ENCODE results near the gene QRICH2.

Gene QRICH2

DNA sequence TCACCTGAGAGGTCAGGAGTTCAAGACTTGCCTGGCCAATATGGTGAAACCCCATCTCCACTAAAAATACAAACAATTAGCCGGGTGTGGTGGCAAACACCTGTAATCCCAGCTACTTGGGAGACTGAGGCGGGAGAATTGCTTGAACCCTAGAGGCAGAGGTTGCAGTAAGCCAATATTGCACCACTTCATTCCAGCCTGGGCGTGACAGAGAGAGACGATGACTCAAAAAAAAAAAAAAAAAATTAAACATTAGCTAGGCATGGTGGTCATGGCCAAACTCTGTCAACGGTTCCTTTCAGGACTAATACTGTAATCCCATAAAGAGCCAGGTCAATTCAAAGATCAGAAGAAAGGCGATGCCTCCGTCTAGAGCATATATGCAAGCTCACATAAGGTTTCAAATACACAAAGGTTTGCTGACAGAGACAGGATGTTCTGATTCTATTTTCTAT, 70.2 kb downstream of the QRICH2 start:
- no peak overlapping the region for H3K4me3 ChIP-seq (ENCODE audit: insufficient read depth, low read length, poor library complexity, severe bottlenecking)
- H3K27me3 ChIP-seq (ENCODE audit: low read length): no peaks in the 10 kb centered on the region
- no peaks in the 10 kb centered on the region for H3K9me3 ChIP-seq (ENCODE audit: insufficient read depth, low read length)
- no peaks in the 10 kb centered on the region for H3K9me2 ChIP-seq (replicated peaks; ENCODE audit: insufficient read depth, low read length)
- TF ChIP-seq, protein P1, sequence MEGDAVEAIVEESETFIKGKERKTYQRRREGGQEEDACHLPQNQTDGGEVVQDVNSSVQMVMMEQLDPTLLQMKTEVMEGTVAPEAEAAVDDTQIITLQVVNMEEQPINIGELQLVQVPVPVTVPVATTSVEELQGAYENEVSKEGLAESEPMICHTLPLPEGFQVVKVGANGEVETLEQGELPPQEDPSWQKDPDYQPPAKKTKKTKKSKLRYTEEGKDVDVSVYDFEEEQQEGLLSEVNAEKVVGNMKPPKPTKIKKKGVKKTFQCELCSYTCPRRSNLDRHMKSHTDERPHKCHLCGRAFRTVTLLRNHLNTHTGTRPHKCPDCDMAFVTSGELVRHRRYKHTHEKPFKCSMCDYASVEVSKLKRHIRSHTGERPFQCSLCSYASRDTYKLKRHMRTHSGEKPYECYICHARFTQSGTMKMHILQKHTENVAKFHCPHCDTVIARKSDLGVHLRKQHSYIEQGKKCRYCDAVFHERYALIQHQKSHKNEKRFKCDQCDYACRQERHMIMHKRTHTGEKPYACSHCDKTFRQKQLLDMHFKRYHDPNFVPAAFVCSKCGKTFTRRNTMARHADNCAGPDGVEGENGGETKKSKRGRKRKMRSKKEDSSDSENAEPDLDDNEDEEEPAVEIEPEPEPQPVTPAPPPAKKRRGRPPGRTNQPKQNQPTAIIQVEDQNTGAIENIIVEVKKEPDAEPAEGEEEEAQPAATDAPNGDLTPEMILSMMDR (IDR thresholded peaks at IDR 0.05; ENCODE audit: insufficient read depth, low read length, poor library complexity, severe bottlenecking): no peak
- no peak for TF ChIP-seq EZH2phosphoT487 (conservative IDR thresholded peaks at IDR 0.05; ENCODE audit: low read length)
- H3K4me2 ChIP-seq (ENCODE audit: low read depth, low read length, poor library complexity, severe bottlenecking): no peak overlapping the region
- no peaks in the 10 kb centered on the region for H4K20me1 ChIP-seq (ENCODE audit: low read depth, low read length)
- no peak overlapping the region for H3K9ac ChIP-seq (ENCODE audit: low read length)
- H3K27ac ChIP-seq (ENCODE audit: low read depth, low read length): no peak overlapping the region
- H3K36me3 ChIP-seq (ENCODE audit: low read length): no peaks in the 10 kb centered on the region
- H3F3A ChIP-seq (ENCODE audit: insufficient read depth): 0 out of 2 replicates have a peak, but pooled peaks cover 3% of the 10 kb centered on the region
- no peak overlapping the region for H2AFZ ChIP-seq (ENCODE audit: low read depth, low read length, severe bottlenecking)
- H3K79me2 ChIP-seq (ENCODE audit: insufficient read depth, low read length): no peaks in the 10 kb centered on the region

DNA sequence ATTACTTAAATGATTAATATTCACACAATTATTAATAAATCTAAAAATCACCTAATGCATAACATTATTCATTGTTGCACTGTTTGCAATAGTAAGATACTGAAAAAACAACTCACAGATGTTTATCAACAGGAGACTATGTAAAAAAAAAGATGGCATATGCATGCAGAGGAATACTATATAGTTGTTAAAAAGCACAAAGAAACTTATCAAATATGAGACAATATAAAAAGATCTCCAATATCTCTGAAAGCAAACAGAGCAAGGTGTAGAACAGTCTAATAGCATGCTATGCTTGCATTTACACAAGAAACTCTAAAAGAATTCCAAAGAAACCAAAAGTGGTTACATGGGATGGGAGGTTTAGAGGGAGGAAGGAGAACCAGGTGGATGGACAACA, 71.5 kb downstream of the QRICH2 start:
- H3F3A ChIP-seq (ENCODE audit: insufficient read depth): 0 out of 2 replicates have a peak, but pooled peaks cover 3% of the 10 kb centered on the region
- H4K20me1 ChIP-seq (ENCODE audit: low read depth, low read length): no peaks in the 10 kb centered on the region
- H3K4me3 ChIP-seq (ENCODE audit: insufficient read depth, low read length, poor library complexity, severe bottlenecking): no peak overlapping the region
- no peaks in the 10 kb centered on the region for H3K9me2 ChIP-seq (replicated peaks; ENCODE audit: insufficient read depth, low read length)
- H3K79me2 ChIP-seq (ENCODE audit: insufficient read depth, low read length): no peaks in the 10 kb centered on the region
- no peak overlapping the region for H3K9ac ChIP-seq (ENCODE audit: low read length)
- no peaks in the 10 kb centered on the region for H3K27me3 ChIP-seq (ENCODE audit: low read length)
- H3K36me3 ChIP-seq (ENCODE audit: low read length): no peaks in the 10 kb centered on the region
- H3K27ac ChIP-seq (ENCODE audit: low read depth, low read length): no peak overlapping the region
- H3K9me3 ChIP-seq (ENCODE audit: insufficient read depth, low read length): no peaks in the 10 kb centered on the region
- no peak overlapping the region for H3K4me2 ChIP-seq (ENCODE audit: low read depth, low read length, poor library complexity, severe bottlenecking)
- no peak overlapping the region for H2AFZ ChIP-seq (ENCODE audit: low read depth, low read length, severe bottlenecking)
- no peak for TF ChIP-seq EZH2phosphoT487 (conservative IDR thresholded peaks at IDR 0.05; ENCODE audit: low read length)
- TF ChIP-seq, protein P1 (IDR thresholded peaks at IDR 0.05; ENCODE audit: insufficient read depth, low read length, poor library complexity, severe bottlenecking): no peak

DNA sequence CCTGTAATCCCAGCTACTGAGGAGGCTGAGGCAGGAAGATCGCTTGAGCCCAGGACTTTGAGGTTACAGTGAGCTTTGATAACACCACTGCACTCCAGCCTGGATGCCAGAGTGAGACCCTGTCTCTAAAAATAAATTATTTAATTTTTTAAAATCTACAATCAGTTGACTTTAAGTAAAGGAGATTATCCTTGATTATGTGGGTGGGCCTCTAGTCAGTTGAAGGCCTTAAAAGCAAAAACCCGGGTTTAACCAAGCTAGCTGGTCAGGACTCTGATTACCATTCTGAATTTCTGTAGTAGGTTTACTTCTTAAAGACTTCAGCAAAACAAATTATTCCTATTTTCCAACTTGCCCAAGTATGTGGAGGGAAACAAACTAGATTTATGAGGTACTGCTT, 72.2 kb downstream of the QRICH2 start:
- no peak overlapping the region for H3K4me2 ChIP-seq (ENCODE audit: low read depth, low read length, poor library complexity, severe bottlenecking)
- H3K79me2 ChIP-seq (ENCODE audit: insufficient read depth, low read length): no peaks in the 10 kb centered on the region
- TF ChIP-seq EZH2phosphoT487 (conservative IDR thresholded peaks at IDR 0.05; ENCODE audit: low read length): no peak
- TF ChIP-seq, protein P1 (IDR thresholded peaks at IDR 0.05; ENCODE audit: insufficient read depth, low read length, poor library complexity, severe bottlenecking): no peak
- no peaks in the 10 kb centered on the region for H3K36me3 ChIP-seq (ENCODE audit: low read length)
- no peaks in the 10 kb centered on the region for H3K9me2 ChIP-seq (replicated peaks; ENCODE audit: insufficient read depth, low read length)
- H3K9me3 ChIP-seq (ENCODE audit: insufficient read depth, low read length): no peaks in the 10 kb centered on the region
- H3K27ac ChIP-seq (ENCODE audit: low read depth, low read length): no peak overlapping the region
- 0 out of 2 replicates have a peak, but pooled peaks cover 3% of the 10 kb centered on the region for H3F3A ChIP-seq (ENCODE audit: insufficient read depth)
- H4K20me1 ChIP-seq (ENCODE audit: low read depth, low read length): no peaks in the 10 kb centered on the region
- no peak overlapping the region for H3K9ac ChIP-seq (ENCODE audit: low read length)
- H2AFZ ChIP-seq (ENCODE audit: low read depth, low read length, severe bottlenecking): no peak overlapping the region
- H3K4me3 ChIP-seq (ENCODE audit: insufficient read depth, low read length, poor library complexity, severe bottlenecking): no peak overlapping the region
- no peaks in the 10 kb centered on the region for H3K27me3 ChIP-seq (ENCODE audit: low read length)
